ENCODE results near the gene ZNF598.

DNA sequence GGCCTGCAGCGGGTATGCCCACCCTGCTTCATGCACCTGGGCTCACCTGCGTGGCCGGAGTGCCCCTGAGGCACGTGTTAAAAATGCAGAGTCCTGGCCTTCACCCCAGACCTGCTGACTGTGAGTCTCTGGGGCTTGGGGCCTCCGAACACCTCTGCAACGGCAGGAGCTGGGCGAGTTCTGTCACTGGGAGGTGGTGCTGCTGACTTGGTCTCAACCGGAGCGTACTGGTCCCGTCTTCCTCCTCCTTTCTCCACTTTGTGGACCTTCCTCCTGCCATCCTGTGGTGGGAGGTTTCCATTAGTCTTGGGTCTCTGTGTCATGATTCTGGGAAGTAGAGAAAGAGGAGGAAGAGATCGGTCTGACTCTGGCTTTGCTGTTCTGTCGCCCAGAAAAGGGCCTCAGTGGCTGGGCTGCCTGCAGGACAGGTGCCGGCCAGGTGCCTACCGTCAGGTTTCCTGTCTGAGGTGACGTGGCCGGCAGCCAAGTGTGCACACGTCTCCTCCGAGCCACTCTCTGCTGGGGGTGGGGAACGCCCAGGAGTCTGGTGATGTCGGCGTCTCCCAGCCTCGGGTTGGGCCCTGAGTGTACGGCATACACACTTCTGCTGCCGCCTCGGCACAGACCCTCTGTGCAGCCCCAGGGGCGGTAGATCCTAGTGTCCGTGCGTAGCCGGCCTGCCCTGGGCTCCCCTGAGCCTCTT, 45.1 kb upstream of the ZNF598 start:
- TF ChIP-seq, protein P1, sequence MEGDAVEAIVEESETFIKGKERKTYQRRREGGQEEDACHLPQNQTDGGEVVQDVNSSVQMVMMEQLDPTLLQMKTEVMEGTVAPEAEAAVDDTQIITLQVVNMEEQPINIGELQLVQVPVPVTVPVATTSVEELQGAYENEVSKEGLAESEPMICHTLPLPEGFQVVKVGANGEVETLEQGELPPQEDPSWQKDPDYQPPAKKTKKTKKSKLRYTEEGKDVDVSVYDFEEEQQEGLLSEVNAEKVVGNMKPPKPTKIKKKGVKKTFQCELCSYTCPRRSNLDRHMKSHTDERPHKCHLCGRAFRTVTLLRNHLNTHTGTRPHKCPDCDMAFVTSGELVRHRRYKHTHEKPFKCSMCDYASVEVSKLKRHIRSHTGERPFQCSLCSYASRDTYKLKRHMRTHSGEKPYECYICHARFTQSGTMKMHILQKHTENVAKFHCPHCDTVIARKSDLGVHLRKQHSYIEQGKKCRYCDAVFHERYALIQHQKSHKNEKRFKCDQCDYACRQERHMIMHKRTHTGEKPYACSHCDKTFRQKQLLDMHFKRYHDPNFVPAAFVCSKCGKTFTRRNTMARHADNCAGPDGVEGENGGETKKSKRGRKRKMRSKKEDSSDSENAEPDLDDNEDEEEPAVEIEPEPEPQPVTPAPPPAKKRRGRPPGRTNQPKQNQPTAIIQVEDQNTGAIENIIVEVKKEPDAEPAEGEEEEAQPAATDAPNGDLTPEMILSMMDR (conservative IDR thresholded peaks at IDR 0.05; ENCODE audit: low read depth, low read length): no peak
- no peak for TF ChIP-seq EZH2 (IDR thresholded peaks at IDR 0.05; ENCODE audit: borderline replicate concordance, low read depth, low read length, poor library complexity, severe bottlenecking)
